SU-DHL-6 (cell line): ENCODE results near the gene DKK2.

Source experiments
- H2AFZ ChIP-seq: fragments of 200-600 bp; sonication (generic); 2 replicates; pipeline ENCODE4 v1.6.1; 2014; ENCODE audit warnings: low read depth, mild to moderate bottlenecking, moderate library complexity, mixed read lengths, antibody characterized with exemption, low read length; ENCODE audit not compliant: severe bottlenecking
- H3F3A ChIP-seq: fragments of 200-600 bp; shearing (Covaris generic); 2 replicates; pipeline ENCODE4 v1.6.0; 2016; ENCODE audit warnings: antibody characterized with exemption, mild to moderate bottlenecking; ENCODE audit not compliant: insufficient read depth
- H3K27ac ChIP-seq: fragments of 200-600 bp; sonication (generic); 2 replicates; pipeline ENCODE4 v1.5.1; 2016; ENCODE audit warnings: low read depth, mild to moderate bottlenecking, low read length, moderate library complexity, mixed read lengths
- H3K27me3 ChIP-seq: fragments of 200-600 bp; sonication (generic), shearing (Covaris generic); 2 replicates; pipeline ENCODE4 v1.6.0; 2014; ENCODE audit warnings: mild to moderate bottlenecking, low read length
- H3K36me3 ChIP-seq: fragments of 200-600 bp; sonication (generic); 2 replicates; pipeline ENCODE4 v1.6.1; 2014; ENCODE audit warnings: mild to moderate bottlenecking, low read length, mixed read lengths
- H3K4me2 ChIP-seq: fragments of 300-600, 200-600 bp; shearing (Covaris generic), sonication (generic); 2 replicates; pipeline ENCODE4 v1.6.0; 2014; ENCODE audit warnings: low read length, low read depth, mild to moderate bottlenecking; ENCODE audit not compliant: poor library complexity, severe bottlenecking
- H3K4me3 ChIP-seq: fragments of 200-600 bp; sonication (generic); 2 replicates; pipeline ENCODE4 v1.5.1; 2014; ENCODE audit warnings: antibody characterized with exemption, low read length, mild to moderate bottlenecking, mixed read lengths; ENCODE audit not compliant: insufficient read depth, poor library complexity, severe bottlenecking
- H3K79me2 ChIP-seq: fragments of 200-600 bp; sonication (generic); 2 replicates; pipeline ENCODE4 v1.6.1; 2014; ENCODE audit warnings: mild to moderate bottlenecking, low read length, moderate library complexity; ENCODE audit not compliant: insufficient read depth
- H3K9ac ChIP-seq: fragments of 200-600 bp; sonication (generic); 2 replicates; pipeline ENCODE4 v1.7.0; 2014; ENCODE audit warnings: mild to moderate bottlenecking, low read length
- H3K9me2 ChIP-seq: fragments of 200-600 bp; sonication (generic); replicated peaks from 2 replicates; pipeline ENCODE4 v1.6.1; 2014; ENCODE audit warnings: low read length; ENCODE audit not compliant: insufficient read depth
- H3K9me3 ChIP-seq: fragments of 200-600 bp; sonication (generic); 2 replicates; pipeline ENCODE4 v1.6.1; 2014; ENCODE audit warnings: low read length, mixed read lengths; ENCODE audit not compliant: insufficient read depth
- H4K20me1 ChIP-seq: fragments of 200-600 bp; sonication (generic); 2 replicates; pipeline ENCODE4 v1.6.1; 2014; ENCODE audit warnings: low read depth, mild to moderate bottlenecking, antibody characterized with exemption, low read length, moderate library complexity, mixed read lengths
- EZH2phosphoT487 ChIP-seq: fragments of 200-600 bp; sonication (generic), shearing (Covaris generic); conservative IDR thresholded peaks from 2 replicates; pipeline ENCODE4 v1.6.1; 2018; ENCODE audit warnings: mild to moderate bottlenecking, antibody characterized with exemption, low read length, moderate library complexity, mixed read lengths
- TF ChIP-seq, protein P1 (sequence below): fragments of 200-600 bp; sonication (generic); IDR thresholded peaks from one replicate; pipeline ENCODE4 v1.5.1; 2017; ENCODE audit warnings: antibody characterized with exemption, mild to moderate bottlenecking, low read length, moderate library complexity; ENCODE audit not compliant: insufficient read depth, poor library complexity, severe bottlenecking

Gene DKK2

DNA sequence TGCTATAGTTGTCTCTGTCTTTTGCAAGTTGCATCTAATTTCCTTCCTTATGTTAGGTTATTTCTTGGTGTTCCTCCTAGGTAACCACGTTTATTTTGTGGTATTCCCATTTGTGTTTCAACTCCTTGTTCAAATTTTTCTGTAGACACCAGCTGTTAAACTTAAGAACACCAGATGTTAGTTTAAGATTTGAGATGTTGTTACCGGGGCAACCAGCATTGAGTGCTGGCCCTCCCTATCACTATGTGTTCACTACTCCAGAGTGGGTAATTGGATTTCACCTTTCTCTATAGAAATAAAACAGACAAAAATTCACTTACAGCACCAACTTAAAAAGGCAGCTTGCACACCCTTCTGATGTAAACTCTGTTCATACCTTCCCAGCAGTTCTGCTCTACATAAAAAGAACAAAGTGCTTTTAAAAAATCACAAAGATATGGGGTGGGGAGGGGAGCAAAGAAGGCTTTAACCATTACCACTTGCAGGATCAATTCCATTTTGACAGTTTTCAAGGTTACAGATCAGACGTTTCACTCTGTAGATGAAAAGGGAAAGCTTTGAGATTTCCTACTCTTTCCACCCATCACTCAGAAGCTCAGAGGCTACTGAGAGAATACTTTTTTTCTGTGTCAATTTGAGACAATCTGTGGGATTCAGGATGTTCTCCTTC is 82.9 kb downstream of the DKK2 start:
- TF ChIP-seq, protein P1, sequence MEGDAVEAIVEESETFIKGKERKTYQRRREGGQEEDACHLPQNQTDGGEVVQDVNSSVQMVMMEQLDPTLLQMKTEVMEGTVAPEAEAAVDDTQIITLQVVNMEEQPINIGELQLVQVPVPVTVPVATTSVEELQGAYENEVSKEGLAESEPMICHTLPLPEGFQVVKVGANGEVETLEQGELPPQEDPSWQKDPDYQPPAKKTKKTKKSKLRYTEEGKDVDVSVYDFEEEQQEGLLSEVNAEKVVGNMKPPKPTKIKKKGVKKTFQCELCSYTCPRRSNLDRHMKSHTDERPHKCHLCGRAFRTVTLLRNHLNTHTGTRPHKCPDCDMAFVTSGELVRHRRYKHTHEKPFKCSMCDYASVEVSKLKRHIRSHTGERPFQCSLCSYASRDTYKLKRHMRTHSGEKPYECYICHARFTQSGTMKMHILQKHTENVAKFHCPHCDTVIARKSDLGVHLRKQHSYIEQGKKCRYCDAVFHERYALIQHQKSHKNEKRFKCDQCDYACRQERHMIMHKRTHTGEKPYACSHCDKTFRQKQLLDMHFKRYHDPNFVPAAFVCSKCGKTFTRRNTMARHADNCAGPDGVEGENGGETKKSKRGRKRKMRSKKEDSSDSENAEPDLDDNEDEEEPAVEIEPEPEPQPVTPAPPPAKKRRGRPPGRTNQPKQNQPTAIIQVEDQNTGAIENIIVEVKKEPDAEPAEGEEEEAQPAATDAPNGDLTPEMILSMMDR = no peak
- TF ChIP-seq EZH2phosphoT487 = no peak
- Histone ChIP-seq H2AFZ (no peak overlapping the region), H3K36me3 (no peaks in the 10 kb centered on the region), H3K4me2 (no peak overlapping the region), H3K9me2 (no peaks in the 10 kb centered on the region), H3K9ac (no peak overlapping the region), H3K27me3 (no peaks in the 10 kb centered on the region), H3K9me3 (no peaks in the 10 kb centered on the region), H3K27ac (no peak overlapping the region), H3F3A (no peaks in the 10 kb centered on the region), H3K4me3 (no peak overlapping the region), H3K79me2 (no peaks in the 10 kb centered on the region), H4K20me1 (no peaks in the 10 kb centered on the region)

DNA sequence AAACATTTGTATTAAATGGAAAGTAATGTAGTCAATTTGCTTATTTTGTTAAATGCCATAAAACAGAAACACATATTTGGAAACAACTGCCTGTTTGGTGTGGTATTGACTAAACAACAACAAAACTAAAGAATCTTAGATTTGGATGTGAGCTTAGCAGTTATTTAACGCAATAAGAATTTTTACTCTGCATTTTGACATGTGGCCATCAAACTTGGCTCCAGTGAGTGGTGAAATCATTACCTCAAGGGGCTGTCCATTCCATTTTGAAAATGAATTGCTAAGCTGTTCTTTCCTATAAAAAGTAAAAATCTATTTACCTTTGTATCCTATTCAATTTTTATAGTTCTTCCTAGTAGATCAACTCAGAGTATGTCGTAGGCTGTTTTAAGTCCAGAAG is 84.2 kb downstream of the DKK2 start:
- H3K27me3 ChIP-seq = no peaks in the 10 kb centered on the region
- TF ChIP-seq, protein P1 = no peak
- TF ChIP-seq EZH2phosphoT487 = no peak
- no peaks in the 10 kb centered on the region for H3F3A ChIP-seq
- no peak overlapping the region for H3K27ac ChIP-seq
- H3K79me2 ChIP-seq = no peaks in the 10 kb centered on the region
- H3K4me3 ChIP-seq = no peak overlapping the region
- no peak overlapping the region for H3K4me2 ChIP-seq
- H3K36me3 ChIP-seq = no peaks in the 10 kb centered on the region
- no peaks in the 10 kb centered on the region for H3K9me2 ChIP-seq
- no peak overlapping the region for H3K9ac ChIP-seq
- no peak overlapping the region for H2AFZ ChIP-seq
- no peaks in the 10 kb centered on the region for H4K20me1 ChIP-seq
- no peaks in the 10 kb centered on the region for H3K9me3 ChIP-seq

DNA sequence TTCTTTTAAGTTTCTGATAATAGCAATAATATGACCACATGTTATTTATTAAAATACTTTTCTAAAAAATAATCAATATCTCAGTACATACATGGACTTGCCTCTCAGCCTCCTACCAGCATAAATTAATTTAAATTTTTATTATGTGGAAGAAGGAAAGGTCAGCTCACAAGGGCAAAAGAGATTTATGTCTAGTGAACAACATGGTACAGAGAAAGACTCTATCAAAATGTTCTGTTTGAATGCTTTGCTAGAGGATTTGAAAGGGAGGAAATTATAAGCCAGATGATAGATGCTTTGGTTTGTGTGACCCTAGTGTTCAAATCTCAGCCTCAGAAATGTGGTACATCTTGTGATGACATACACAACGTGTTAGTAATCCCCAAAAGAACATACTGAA is 94.3 kb downstream of the DKK2 start:
- Histone ChIP-seq H3K79me2 (no peaks in the 10 kb centered on the region), H3K36me3 (no peaks in the 10 kb centered on the region), H3K9me2 (no peaks in the 10 kb centered on the region), H2AFZ (no peak overlapping the region), H3F3A (no peaks in the 10 kb centered on the region), H3K9ac (no peak overlapping the region), H3K4me3 (no peak overlapping the region), H3K27ac (no peak overlapping the region), H3K9me3 (no peaks in the 10 kb centered on the region), H3K27me3 (no peaks in the 10 kb centered on the region), H4K20me1 (no peaks in the 10 kb centered on the region), H3K4me2 (no peak overlapping the region)
- TF ChIP-seq, protein P1 = no peak
- no peak for TF ChIP-seq EZH2phosphoT487
